Suppressor macrophage treated with lipopolysaccharide for 1 hour (primary cell): ENCODE data around the gene CPPED1.
A peak's percentile ranks its signal among the peaks of the same experiment; 100 is the strongest.
"Not testable (repeated sequence)": the region's sequence is repeated elsewhere in the genome, so short reads cannot be mapped to it uniquely, and the experiment has no call there.

ENCODE experiments used
- DNase-seq, 3 donors: peaks; one replicate each; pipeline ENCODE4 v3.0.0-alpha.2; 2020 to 2022

Gene CPPED1

GRCh38 chr16:12803203-12804093, at the start of gene CPPED1:
Gene CPPED1 (minus strand): TSS chr16:12803887. CDS start chr16:12803776, 111 bp downstream.
- peak; percentile 98 to 99 (median 98) for DNase-seq

DNA sequence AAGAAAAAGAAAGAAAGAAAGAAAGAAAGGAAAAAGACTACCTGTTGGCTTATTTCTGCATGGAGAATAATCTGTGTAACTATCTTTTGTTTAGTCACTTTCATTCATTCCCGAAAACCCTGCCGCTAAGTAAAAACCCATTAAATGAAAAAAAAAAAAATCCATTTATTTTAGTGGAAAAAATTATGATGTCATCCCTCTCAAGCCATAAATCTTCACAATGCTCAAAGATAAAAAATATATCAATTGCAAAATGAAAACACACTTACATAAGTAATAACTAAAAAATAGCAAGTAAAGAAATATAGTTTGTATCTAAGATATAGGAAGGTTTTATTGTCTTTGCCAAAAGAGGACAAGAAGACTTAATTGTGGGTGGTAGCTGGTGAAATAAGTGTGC, 46.5 kb upstream of the CPPED1 start:
- no peak for DNase-seq

DNA sequence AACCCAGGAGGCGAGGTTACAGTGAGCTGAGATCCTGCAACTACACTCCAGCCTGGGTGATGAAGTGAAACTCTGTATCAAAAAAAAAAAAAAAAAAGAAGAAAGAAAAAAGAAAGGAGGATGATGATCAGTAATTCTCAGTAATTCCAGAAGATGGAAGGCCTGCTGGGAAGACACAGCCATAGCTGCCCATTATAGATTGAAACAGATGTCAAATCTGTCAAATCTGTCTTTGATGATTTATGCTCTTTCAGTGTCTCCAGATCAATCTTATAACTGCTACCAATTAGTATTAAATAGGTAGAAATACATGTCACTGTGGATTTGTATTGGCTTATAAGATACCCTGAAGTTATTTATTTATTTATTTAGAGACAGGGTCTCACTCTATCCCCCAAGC, 42.9 kb upstream of the CPPED1 start:
- DNase-seq = no peak

DNA sequence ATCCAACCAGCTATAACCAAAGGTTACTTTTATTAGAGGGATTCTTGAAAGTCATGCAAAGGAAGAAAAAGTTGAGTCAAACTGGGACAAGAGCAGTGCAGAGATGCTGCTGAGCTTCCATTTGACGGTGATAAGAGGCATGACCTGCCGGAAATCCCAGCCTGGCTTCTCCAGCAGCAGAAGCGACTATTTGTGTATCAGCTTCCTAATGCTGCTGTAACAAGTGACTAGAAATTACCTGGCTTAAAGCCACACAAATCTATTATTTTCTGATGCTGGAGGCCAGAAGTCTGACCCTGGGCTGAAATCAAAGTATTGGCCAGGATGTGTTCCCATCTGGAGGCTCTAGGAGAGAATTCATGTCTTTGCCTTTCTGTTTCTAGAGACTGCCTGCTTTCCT, 41.6 kb upstream of the CPPED1 start:
- no peak for DNase-seq

GRCh38 chr16:12837756-12838155, 34.1 kb upstream of the CPPED1 start:
- peak in 1 of 3 donors; percentile 18 for DNase-seq

- peak; percentile 49 to 72 (median 60) for DNase-seq
Measured at GRCh38 chr16:12837291-12837690, 33.6 kb upstream of the CPPED1 start.

GRCh38 chr16:12833926-12834325, 30.2 kb upstream of the CPPED1 start:
- peak in 1 of 3 donors; percentile 16 for DNase-seq

DNA sequence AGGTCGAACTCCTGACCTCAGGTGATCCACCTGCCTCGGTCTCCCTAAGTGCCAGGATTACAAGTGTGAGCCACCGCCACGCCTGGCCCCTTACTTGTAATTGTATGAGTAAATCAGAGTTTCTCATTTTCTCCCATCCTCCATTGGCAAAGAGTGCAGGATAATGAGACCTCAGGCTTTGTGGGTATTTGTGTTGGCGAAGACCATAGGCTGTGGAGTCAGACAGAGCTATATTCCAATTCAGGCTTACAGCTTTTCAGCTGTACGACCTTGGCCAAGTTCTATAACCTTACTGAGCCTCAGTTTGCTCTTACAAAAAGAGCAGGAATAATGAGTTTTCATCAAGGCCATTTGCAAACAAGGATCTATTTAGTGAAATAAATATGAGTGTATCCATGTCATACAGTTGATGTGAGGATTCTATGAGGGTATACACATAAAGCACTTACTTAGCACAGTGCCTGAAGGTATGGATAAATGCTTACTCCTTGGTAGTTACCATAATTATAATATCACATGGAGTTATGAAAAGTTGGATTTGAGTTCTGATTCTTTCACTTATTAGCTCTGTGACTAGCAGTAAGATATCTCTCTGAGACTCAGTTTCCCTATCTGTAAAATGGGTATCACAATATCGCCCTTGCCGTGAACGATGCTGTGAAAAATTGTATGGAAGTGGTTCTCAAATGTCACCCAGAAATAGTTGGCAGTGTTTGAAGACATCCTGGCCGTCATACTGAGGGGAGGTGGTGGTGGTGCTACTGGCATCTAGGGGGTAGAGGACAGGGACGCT, 25.6 kb upstream of the CPPED1 start:
- peak in 1 of 3 donors; percentile 13 for DNase-seq

GRCh38 chr16:12828206-12828605, 24.5 kb upstream of the CPPED1 start:
- DNase-seq = peak in 1 of 3 donors; percentile 4

- no peak for DNase-seq
Measured at GRCh38 chr16:12826559-12826958, 22.9 kb upstream of the CPPED1 start.

DNA sequence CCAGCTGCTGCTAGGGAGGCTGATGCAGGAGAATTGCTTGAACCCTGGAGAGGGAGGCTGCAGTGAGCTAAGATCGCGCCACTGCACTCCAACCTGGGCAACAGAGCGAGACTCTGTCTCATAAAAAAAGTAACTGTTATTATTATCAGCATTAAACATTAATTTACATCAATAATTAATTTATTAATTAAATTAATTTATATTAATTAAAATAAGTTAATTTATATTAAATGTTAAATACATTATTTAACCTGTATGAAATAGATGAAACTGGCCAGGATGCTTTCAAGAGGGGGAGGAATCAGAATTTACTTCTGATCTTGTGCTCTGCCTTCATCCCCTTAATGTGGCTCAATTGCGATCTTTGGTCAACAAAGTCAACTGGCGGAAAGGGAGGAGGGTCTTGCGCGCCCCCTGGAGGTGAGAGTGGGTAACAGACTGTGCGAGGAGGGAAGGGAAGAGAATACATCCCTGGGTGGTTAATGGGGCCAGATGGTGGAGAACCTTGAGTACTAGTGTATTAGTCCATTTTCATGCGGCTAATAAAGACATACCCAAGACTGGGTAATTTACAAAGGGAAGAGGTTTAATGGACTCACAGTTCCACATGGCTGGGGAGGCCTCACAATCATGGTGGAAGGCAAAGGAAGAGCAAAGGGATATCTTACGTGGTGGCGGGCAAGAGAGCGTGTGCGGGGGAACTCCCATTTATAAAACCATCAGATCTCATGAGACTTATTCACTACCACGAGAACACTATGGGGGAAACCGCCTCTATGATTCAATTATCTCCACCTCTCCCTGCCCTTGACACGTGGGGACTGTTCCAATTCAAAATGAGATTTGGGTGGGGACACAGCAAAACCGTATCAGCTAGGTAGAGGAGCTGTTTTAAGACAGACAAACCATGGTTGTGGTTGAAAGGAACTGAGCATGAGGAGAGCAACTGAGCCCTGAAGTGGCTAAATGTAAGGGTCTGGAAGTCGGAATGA, 15.7 kb upstream of the CPPED1 start:
- DNase-seq = peak; percentile 75 to 87 (median 86)

- peak in 2 of 3 donors; percentile 24 to 32 for DNase-seq
Measured at GRCh38 chr16:12818326-12818725, 14.6 kb upstream of the CPPED1 start.

GRCh38 chr16:12816791-12817214, 13.1 kb upstream of the CPPED1 start:
- peak; percentile 22 to 35 (median 31) for DNase-seq

DNA sequence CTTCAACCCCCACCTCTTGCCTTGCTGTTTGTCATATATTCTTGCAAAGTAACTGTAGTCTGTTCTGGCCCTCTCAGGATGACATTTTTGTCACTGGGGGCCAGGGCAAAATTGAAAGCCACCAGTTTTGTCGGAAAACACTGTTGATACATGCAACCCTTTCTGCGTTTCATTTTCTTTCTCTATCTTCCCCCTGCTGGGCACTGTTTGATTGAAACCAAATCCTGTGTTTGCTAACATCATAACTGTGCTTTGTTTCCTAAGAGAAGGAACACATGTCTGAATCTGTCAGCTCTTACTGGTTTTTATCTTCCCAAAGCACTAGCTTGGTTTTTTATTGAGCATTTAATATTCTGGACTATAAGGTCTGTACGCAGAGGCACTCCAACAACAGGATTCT, 11.7 kb upstream of the CPPED1 start:
- peak; percentile 38 to 52 (median 39) for DNase-seq

DNA sequence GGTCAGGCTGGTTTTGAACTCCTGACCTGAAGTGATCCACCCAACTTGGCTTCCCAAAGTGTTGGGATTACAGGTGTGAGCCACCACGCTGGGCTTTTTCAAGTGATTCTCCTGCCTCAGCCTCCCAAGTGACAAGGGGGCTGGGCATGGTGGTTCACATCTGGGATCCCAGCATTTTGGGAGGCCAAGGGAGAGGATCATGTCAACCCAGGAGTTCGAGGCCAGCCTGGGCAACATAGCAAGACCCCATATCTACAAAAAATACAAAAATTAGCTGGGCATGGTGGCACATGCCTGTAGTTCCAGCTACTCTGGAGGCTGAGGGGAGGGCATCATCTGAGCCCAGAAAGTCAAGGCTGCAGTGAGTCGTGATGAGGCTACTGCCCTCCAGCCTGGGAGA, 10.0 kb upstream of the CPPED1 start:
- not testable (repeated sequence) for DNase-seq

DNA sequence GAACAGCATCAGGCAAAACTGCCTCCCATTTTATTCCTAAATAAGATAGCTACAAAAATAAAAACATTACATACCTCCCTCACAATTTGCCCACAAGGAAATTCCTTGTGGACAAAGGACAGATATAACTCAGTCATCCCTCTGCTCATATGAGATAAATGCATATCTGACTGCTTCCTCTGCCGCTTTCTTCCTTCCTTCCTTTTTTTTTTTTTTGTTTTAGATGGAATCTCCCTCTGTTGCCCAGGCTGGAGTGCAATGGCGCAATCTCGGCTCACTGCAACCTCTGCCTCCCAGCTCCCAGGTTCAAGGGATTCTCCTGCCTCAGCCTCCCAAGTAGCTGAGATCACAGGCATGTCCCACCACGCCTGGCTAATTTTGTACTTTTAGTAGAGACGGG, 9.6 kb upstream of the CPPED1 start:
- peak; percentile 29 to 38 (median 33) for DNase-seq

- DNase-seq = no peak
Measured at GRCh38 chr16:12811441-12812383, 8.0 kb upstream of the CPPED1 start.

DNA sequence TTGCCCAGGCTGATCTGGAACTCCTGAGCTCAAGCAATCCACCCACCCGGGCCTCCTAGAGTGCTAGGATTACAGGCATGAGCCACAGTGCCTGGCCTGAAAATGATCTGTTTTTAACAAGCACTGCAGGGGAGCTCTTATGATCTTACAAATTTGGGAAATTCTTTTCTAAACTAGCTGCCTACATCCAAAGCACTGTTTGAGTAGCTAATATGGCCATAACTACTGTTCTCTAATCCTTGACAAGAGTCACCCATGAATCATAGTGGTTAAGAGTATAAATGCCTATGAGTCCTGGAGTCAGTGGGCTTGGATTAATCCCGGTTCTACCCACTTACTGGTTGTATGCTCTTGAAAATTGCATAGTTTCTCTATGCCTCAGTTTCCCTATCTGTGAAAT, 1.4 kb upstream of the CPPED1 start:
- peak; percentile 21 to 60 (median 40) for DNase-seq

GRCh38 chr16:12804395-12804794, 708 bp upstream of the CPPED1 start:
- DNase-seq = no peak

- DNase-seq = peak in 1 of 3 donors; percentile 21
Measured at GRCh38 chr16:12802661-12803060, 1.0 kb downstream of the CPPED1 start.

- no peak for DNase-seq
Measured at GRCh38 chr16:12802048-12802447, 1.6 kb downstream of the CPPED1 start.
